HG03139 (cell line): ENCODE results near the gene LELP1.
"Not testable (repeated sequence)": the region's sequence is repeated elsewhere in the genome, so short reads cannot be mapped to it uniquely, and the experiment has no call there.

ENCODE experiments used
- ATAC-seq: cut with Tn5 transposase; IDR thresholded peaks from one replicate; pipeline ENCODE4 v1.9.1; 2021; ENCODE audit not compliant: unreplicated experiment

The LELP1 gene

GRCh38 chr1:153203130-153203529, at the start of gene LELP1:
LELP1 (plus strand) TSS chr1:153203430; CDS start chr1:153204708, 1,278 bp downstream.
- no peak for ATAC-seq

DNA sequence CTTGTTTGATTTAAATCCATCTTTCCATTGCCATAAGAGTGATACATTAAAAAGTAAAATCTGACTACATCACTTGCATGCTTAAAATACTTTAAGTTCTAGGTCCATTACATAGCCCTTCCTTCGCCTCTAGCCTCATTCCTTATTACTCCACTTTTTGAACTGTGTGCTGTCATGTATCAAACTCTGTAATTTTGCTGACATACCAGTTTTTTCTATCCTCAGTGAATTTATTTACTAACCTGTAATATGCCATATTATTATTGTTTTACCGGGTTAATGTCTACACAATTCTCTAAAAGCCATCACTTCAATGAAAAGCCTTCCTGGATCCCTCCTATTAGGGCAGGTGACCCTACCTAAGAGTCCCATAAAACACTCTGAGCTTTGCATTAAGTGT, 47.7 kb upstream of the LELP1 start:
- ATAC-seq, result no peak

DNA sequence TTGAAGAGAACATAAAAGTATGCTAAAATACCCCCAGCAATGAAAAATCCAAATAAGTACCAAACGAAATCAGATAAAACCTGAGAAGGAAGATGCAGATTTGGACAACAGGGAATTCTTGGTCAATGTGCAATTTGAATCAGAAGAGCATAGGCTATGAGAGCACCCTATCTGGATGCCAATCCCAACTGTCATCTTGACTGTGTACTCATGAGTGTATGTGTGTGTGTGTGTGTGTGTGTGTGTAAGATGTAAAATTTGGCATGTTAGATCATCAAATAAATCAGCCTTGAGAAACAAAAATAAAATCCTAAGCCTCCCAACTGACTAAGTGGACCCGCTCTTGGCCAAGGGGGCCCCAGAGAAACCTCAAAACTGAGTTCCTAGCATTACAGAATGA, 34.5 kb upstream of the LELP1 start:
- no peak for ATAC-seq

DNA sequence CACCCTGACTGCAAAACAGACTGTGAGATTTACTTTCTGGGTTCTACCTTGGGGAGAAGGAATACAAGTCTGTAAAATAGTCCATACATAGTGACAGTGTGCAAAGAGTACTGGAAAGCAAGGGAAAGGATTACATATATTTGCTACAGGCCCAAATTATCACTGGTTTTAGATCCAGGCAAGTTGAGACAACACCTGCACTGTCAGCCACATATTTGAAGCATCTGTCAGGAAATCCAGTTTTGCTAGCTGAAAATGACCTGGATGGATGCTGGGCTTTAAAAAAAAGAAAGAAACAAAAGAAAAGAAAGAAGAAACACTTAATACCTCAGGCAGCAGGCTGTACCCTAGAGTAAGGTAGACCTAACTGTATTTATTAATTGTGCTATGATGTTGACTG, 28.6 kb upstream of the LELP1 start:
- no peak for ATAC-seq

DNA sequence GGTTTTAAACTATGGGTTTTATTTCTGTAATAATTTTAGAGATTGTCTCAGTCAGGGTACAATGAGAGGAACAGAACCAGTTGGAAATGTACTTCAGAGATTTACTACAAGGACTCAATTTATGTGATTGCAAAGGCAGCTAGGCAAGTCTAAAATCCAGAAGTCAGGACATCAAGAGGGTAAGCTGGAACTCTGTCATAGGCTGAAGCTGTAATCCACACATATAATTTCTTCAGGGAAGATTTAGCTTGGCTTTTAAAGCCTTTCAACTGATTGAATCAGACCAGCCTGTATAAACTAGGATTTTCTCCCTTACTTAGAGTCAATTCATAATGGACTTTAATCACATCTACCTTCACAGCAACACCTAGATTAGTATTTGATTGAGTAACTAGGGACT, 24.3 kb upstream of the LELP1 start:
- no peak for ATAC-seq

DNA sequence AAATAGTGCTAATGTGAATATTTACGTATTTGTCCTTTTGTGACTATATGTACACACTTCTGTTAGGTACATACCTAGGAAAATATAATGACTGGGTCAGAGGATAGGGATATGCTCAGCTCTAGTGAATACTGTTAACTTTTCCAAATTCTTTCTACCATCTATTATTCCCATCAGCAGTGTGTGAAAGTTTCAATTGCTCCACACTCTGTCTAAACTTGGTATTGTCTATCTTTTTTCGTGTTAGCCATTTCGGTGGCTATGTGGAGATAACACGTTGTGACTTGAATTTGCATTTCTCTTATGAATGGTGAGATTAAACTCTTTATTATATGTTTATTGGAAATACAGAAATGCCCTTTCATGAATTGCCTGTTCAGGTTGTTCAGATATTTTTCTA, 22.7 kb upstream of the LELP1 start:
- ATAC-seq, result no peak

- not testable (repeated sequence) for ATAC-seq
Measured at GRCh38 chr1:153188301-153188700, 14.9 kb upstream of the LELP1 start.

- no peak for ATAC-seq
Measured at GRCh38 chr1:153190373-153190772, 12.9 kb upstream of the LELP1 start.

- ATAC-seq, result no peak
Measured at GRCh38 chr1:153192697-153193096, 10.5 kb upstream of the LELP1 start.

DNA sequence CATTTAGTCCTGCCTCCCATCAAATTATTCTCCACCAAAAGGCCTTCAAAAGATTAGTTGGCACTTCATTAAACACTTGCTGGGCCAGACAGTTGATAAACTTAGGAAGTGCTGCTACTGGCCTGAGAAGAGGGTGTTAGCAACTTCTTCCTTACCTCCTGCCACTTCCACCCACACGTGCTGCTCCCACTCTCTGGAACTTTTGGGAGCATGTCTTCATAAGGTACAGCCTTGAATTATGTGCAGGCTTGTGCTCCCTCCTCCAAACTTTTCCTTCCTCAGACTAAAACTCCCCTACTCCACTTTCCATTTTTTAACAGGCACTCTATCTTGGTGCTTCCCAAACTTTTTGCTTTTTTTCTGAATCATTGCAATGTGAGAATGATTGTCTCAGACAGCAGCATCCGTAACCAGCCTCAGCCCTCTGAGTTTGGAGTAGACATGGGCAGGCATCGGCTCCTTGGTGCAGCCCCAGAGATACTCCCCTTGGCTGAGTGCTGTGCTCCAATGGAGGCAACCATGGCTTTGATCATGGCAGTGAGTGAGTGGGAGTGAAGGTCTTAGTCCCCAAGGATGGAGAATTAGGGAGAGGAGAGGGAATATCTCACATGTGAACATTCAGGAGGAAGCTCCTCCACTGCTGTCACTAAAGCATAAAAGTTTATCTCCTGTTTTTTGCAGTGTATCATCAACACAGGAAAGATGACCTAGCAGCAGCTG, 8.7 kb upstream of the LELP1 start:
- no peak for ATAC-seq

GRCh38 chr1:153195216-153195615, 8.0 kb upstream of the LELP1 start:
- no peak for ATAC-seq

DNA sequence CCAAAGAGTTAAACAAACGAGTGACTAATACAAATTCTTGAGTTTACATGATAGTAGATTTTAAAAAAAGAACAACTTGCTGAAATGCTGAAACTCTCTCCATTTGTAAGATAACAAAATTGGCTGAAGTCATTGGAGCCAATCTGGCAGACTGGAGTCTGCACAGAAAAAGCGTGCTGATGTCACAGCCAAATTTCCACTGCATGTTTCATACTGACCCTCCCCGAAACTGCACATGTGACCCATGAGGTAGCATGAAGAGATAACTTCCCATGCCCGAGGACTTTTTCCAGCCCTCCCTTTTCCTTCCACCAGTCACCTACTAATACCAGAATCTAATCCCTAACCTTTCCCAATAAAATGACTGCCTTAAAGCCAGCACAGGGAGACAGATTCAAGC, 1.2 kb upstream of the LELP1 start:
- no peak for ATAC-seq

- ATAC-seq, result no peak
Measured at GRCh38 chr1:153206631-153207030, 3.4 kb downstream of the LELP1 start.

DNA sequence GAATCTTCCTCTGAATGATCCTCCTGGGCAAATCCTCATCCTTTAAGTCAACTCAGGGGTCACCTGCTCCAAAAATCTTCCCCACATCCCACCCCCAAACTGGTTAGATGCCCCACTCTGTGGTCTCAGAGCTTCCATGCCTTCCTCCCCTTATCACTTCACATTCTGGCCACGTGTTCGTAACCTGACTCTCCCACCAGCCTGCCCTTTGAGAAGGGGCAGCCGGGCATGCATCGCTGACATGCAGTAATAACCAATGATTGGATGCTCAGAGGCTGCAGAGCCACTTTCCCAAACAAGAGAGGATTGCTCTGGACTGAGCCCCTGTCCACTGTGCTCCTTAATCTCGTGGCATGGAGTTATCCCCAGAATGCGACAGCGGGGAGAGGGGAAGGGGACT, 7.0 kb downstream of the LELP1 start:
- no peak for ATAC-seq

GRCh38 chr1:153212201-153212600, 9.0 kb downstream of the LELP1 start:
- ATAC-seq, result no peak

- ATAC-seq, result no peak
Measured at GRCh38 chr1:153213519-153213918, 10.3 kb downstream of the LELP1 start.

DNA sequence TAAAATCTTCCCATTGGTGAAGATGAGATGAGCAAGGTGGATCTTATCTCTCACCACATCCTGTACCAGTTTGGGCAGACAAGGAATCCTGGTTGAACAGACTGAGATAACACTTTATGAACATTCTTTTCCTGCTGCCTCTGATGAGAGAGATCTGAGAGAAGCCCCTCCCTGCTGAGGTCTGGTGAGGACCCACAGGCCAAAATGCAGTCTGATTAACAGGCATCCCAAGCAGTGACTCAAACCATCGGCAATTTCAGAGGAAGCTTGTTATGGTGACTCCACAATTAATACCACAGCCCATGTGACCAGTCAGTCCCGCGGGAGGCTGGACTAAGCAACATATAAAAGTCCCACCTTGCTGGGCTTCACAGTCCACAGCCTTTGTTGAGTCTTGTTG, 14.0 kb downstream of the LELP1 start, which contains the start of gene PRR9:
PRR9 (plus strand) TSS at position 373 of the 400 bp plus-strand sequence. CDS start 561 bp downstream, outside the sequence.
- no peak for ATAC-seq

GRCh38 chr1:153217744-153218416, 14.7 kb downstream of the LELP1 start:
- no peak for ATAC-seq

- ATAC-seq, result no peak
Measured at GRCh38 chr1:153220606-153221303, 17.5 kb downstream of the LELP1 start.

GRCh38 chr1:153223040-153223891, 20.0 kb downstream of the LELP1 start:
- ATAC-seq, result peak; percentile 62

GRCh38 chr1:153227810-153228209, 24.6 kb downstream of the LELP1 start:
- ATAC-seq, result no peak
